Neural progenitor cell (in vitro differentiated cells): ENCODE data around the gene SLC5A10.

ENCODE experiments used
- EZH2 ChIP-seq: fragments of 200-600 bp; sonication (generic); IDR thresholded peaks from 2 replicates; pipeline ENCODE4 v1.6.1; 2017; ENCODE audit warnings: antibody characterized with exemption, mild to moderate bottlenecking, moderate library complexity
- EZH2phosphoT487 ChIP-seq: fragments of 200-600 bp; sonication (generic); IDR thresholded peaks from 2 replicates; pipeline ENCODE4 v1.6.1; 2017; ENCODE audit warnings: antibody characterized with exemption
- TF ChIP-seq, protein P1 (sequence below): fragments of 200-600 bp; sonication (generic); IDR thresholded peaks from 2 replicates; pipeline ENCODE4 v1.5.1; 2017; ENCODE audit warnings: antibody characterized with exemption, mild to moderate bottlenecking

DNA sequence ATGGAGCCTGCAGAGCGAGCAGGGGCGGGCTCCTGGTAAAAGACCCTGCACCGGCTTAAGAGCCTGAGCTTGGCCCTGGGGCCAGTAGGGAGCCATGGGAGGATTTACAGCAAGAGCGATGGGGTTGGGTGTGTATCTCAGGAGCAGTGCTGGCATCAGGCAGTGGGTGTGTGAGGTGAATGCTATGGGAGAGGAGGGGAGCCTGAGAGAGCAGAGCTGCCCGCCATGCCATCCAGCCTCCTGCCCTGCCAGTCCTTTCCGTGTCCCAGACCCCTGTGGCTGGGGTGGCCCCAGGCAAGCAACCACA lies 29.3 kb downstream of the SLC5A10 start:
- TF ChIP-seq EZH2 (no peak), EZH2phosphoT487 (no peak)
- TF ChIP-seq, protein P1, sequence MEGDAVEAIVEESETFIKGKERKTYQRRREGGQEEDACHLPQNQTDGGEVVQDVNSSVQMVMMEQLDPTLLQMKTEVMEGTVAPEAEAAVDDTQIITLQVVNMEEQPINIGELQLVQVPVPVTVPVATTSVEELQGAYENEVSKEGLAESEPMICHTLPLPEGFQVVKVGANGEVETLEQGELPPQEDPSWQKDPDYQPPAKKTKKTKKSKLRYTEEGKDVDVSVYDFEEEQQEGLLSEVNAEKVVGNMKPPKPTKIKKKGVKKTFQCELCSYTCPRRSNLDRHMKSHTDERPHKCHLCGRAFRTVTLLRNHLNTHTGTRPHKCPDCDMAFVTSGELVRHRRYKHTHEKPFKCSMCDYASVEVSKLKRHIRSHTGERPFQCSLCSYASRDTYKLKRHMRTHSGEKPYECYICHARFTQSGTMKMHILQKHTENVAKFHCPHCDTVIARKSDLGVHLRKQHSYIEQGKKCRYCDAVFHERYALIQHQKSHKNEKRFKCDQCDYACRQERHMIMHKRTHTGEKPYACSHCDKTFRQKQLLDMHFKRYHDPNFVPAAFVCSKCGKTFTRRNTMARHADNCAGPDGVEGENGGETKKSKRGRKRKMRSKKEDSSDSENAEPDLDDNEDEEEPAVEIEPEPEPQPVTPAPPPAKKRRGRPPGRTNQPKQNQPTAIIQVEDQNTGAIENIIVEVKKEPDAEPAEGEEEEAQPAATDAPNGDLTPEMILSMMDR: no peak
